HepG2 (cell line): ENCODE data around the gene KCNK7. TPM values are rescaled to one million over a fixed set of nuclear protein-coding genes. Genes with fewer than 3 reads are reported as not detected.

ENCODE experiments used
- E2F1 ChIP-seq: sonication (generic); formaldehyde crosslinking; IDR thresholded peaks from 2 replicates; pipeline ENCODE4 v1.5.0; 2020; ENCODE audit warnings: missing genetic modification reagents
- EP300 ChIP-seq, 3 experiments: sonication (generic) in 1 of 3; formaldehyde crosslinking in 1 of 3; IDR thresholded peaks; 2 replicates each; pipeline versions ENCODE4 v1.5.1 to v1.6.1; 2011 to 2020; ENCODE audit warnings: low read depth in 2 of 3, low read length in 2 of 3, borderline replicate concordance in 1 of 3, improper control_type of control experiment in 1 of 3, mild to moderate bottlenecking in 1 of 3, missing genetic modification reagents in 1 of 3, moderate library complexity in 1 of 3
- HMGXB4 ChIP-seq, 2 experiments: sonication (generic) in 1 of 2; formaldehyde crosslinking in 1 of 2; IDR thresholded peaks; 2 replicates each; pipeline versions ENCODE4 v1.4.0 to v1.6.1; 2018 to 2020; ENCODE audit warnings: missing genetic modification reagents in 2 of 2, borderline replicate concordance in 1 of 2, low read depth in 1 of 2, mild to moderate bottlenecking in 1 of 2, missing biosample characterization in 1 of 2
- KDM2A ChIP-seq: sonication (generic); formaldehyde crosslinking; IDR thresholded peaks from 2 replicates; pipeline ENCODE4 v1.4.0; 2020; ENCODE audit warnings: low read depth, missing genetic modification reagents, borderline replicate concordance
- MYC ChIP-seq: sonication (generic); formaldehyde crosslinking; IDR thresholded peaks from 2 replicates; pipeline ENCODE4 v1.9.0; 2021; ENCODE audit warnings: missing genetic modification reagents, borderline replicate concordance
- PHF21A ChIP-seq: sonication (generic); formaldehyde crosslinking; IDR thresholded peaks from 2 replicates; pipeline ENCODE4 v1.5.0; 2020; ENCODE audit warnings: mild to moderate bottlenecking, missing genetic modification reagents
- RXRA ChIP-seq: sonication (generic); formaldehyde crosslinking; IDR thresholded peaks from 2 replicates; pipeline ENCODE4 v1.5.1; 2020; ENCODE audit warnings: missing genetic modification reagents
- TFE3 ChIP-seq: IDR thresholded peaks from 2 replicates; pipeline ENCODE4 v1.6.1; 2016
- THYN1 ChIP-seq: sonication (generic); formaldehyde crosslinking; IDR thresholded peaks from 2 replicates; pipeline ENCODE4 v1.8.1; 2023; ENCODE audit warnings: low read depth, mild to moderate bottlenecking, moderate library complexity, missing genetic modification reagents, borderline replicate concordance
- YY1 ChIP-seq: IDR thresholded peaks from 2 replicates; pipeline ENCODE4 v1.6.1; 2011; ENCODE audit warnings: low read length, low read depth, moderate library complexity, mild to moderate bottlenecking; ENCODE audit not compliant: insufficient read depth, insufficient replicate concordance
- ZBTB7B ChIP-seq: sonication (generic); formaldehyde crosslinking; IDR thresholded peaks from 2 replicates; pipeline ENCODE4 v1.4.0; 2020; ENCODE audit warnings: missing genetic modification reagents
- ZGPAT ChIP-seq: IDR thresholded peaks from 2 replicates; pipeline ENCODE4 v1.6.1; 2016; ENCODE audit warnings: mild to moderate bottlenecking
- ZMYM4 ChIP-seq: sonication (generic); formaldehyde crosslinking; IDR thresholded peaks from 2 replicates; pipeline ENCODE4 v1.8.1; 2023; ENCODE audit warnings: mild to moderate bottlenecking, missing genetic modification reagents
- ZNF253 ChIP-seq: sonication (generic); formaldehyde crosslinking; IDR thresholded peaks from 2 replicates; pipeline ENCODE4 v1.8.0; 2022; ENCODE audit warnings: mild to moderate bottlenecking, missing genetic modification reagents, borderline replicate concordance
- ZNF574 ChIP-seq: sonication (generic); formaldehyde crosslinking; IDR thresholded peaks from 2 replicates; pipeline ENCODE4 v1.4.0; 2020; ENCODE audit warnings: missing genetic modification reagents
- ZNF589 ChIP-seq: sonication (generic); formaldehyde crosslinking; conservative IDR thresholded peaks from 2 replicates; pipeline ENCODE4 v1.8.0; 2022; ENCODE audit warnings: mild to moderate bottlenecking, moderate library complexity, missing genetic modification reagents
- ZNF788 ChIP-seq: sonication (generic); formaldehyde crosslinking; IDR thresholded peaks from 2 replicates; pipeline ENCODE4 v1.5.0; 2020; ENCODE audit warnings: mild to moderate bottlenecking, missing genetic modification reagents, borderline replicate concordance
- ZNF790 ChIP-seq: sonication (generic); formaldehyde crosslinking; IDR thresholded peaks from 2 replicates; pipeline ENCODE4 v1.8.0; 2022; ENCODE audit warnings: missing genetic modification reagents, mild to moderate bottlenecking, borderline replicate concordance
- polyA plus RNA-seq, 8 experiments: library from polyadenylated mRNA; depleted of rRNA in 3 of 8; stranded (reverse) in 7 of 8; unstranded in 1 of 8; fragments of >200 nt; fragmentation: Illumina TruSeq in 4 of 8; extraction: Trizol in 4 of 8; gene quantifications; 2 replicates each; pipeline versions ENCODE4 v1.2.1 to v1.2.3, GENCODE V29; 2011 to 2016; ENCODE audit warnings: low read depth in 4 of 8, missing spikeins in 1 of 8, mixed read lengths in 1 of 8; ENCODE audit not compliant: insufficient read depth in 1 of 8
- total RNA-seq, 5 experiments: library from RNA; depleted of rRNA; stranded (reverse); fragments of >200 nt; fragmentation: Illumina TruSeq; extraction: Trizol; gene quantifications; 2 replicates each; pipeline ENCODE4 v1.2.3, GENCODE V29; 2016; ENCODE audit warnings: low read depth in 1 of 5

KCNK7 gene
- total and polyA plus RNA-seq, 2 of the 13 experiments (the other 11 are each of a cell fraction or from before 2014, with no cell fraction given) = 0.11 TPM; not detected in 1

- TF ChIP-seq ZNF589 (peak; percentile 48; the same call in 1 of the 2 replicates), PHF21A (CRISPR knock-in tag) (peak; percentile 60), E2F1 (CRISPR knock-in tag) (no peak), KDM2A (CRISPR knock-in tag) (peak; percentile 38; the same call in 1 of the 2 replicates), ZNF788 (no peak), ZGPAT (0 out of 2 replicates have a peak, but pooled peaks have one; percentile 26), ZMYM4 (CRISPR knock-in tag) (peak; percentile 22; the same call in 1 of the 2 replicates), ZNF253 (CRISPR knock-in tag) (no peak), TFE3 (CRISPR knock-in tag) (peak; percentile 28; the same call in 1 of the 2 replicates), RXRA (CRISPR knock-in tag) (peak; percentile 39; the same call in 1 of the 2 replicates), MYC (CRISPR knock-in tag) (peak; percentile 22; the same call in 1 of the 2 replicates), THYN1 (no peak), EP300 (IDR thresholded peaks at IDR 0.05; ENCODE audit: low read depth in 2 of 2, low read length in 2 of 2) (0 out of 4 replicates have a peak, but pooled peaks of 1 of the 2 experiments have one; percentile 18), EP300 (CRISPR knock-in tag; IDR thresholded peaks at IDR 0.05; ENCODE audit: borderline replicate concordance) (no peak), ZNF790 (CRISPR knock-in tag) (0 out of 2 replicates have a peak, but pooled peaks have one; percentile 18), YY1 (peak; percentile 44), ZNF574 (CRISPR knock-in tag) (peak; percentile 45), ZBTB7B (peak; percentile 68; the same call in 1 of the 2 replicates), HMGXB4 (CRISPR knock-in tag; IDR thresholded peaks at IDR 0.05; ENCODE audit: borderline replicate concordance in 1 of 2, low read depth in 1 of 2) (peak in 1 of 2 experiments; percentile 51; a peak in 2 of 4 replicates)
These were observed 38.2 kb downstream of the KCNK7 start (continued) for GRCh38 chr11:65557280-65558001.
